ENCODE data around the gene SLC5A7.

DNA sequence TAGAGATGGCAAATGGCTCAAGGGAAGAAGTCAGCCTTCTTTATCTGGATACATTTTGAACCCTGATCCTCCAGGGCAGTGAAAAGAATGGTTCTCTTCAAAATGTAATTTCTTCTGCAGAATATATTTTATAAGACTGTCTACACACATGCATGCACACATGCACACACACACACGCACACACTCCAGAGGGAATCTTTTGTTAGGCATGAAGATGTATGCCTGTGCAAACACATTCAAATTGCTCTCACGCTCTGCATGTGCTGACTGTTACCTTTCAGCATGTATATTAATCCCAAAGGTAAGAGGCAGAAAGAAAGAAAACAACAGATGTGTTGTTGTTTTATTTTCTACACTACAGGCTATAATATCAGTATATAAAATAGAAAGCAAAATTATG is 43.2 kb downstream of the SLC5A7 start:
- no peak for TF ChIP-seq PATZ1 (CRISPR knock-in tag; IDR thresholded peaks at IDR 0.05; ENCODE audit: borderline replicate concordance)
- TF ChIP-seq ZNF8 (CRISPR knock-in tag; IDR thresholded peaks at IDR 0.05), result no peak
- TF ChIP-seq ARNTL (CRISPR knock-in tag; IDR thresholded peaks at IDR 0.05; ENCODE audit: borderline replicate concordance, low read depth), result no peak
- no peak for TF ChIP-seq ZFP3 (CRISPR knock-in tag; IDR thresholded peaks at IDR 0.05)
- no peak for TF ChIP-seq TOX (CRISPR knock-in tag; IDR thresholded peaks at IDR 0.05; ENCODE audit: borderline replicate concordance)
- no peak for TF ChIP-seq TCF4 (CRISPR knock-in tag; IDR thresholded peaks at IDR 0.05; ENCODE audit: borderline replicate concordance)
- no peak for TF ChIP-seq ZC3H10 (CRISPR knock-in tag; IDR thresholded peaks at IDR 0.05)
- no peak for TF ChIP-seq GLIS3 (CRISPR knock-in tag; IDR thresholded peaks at IDR 0.05)
- no peak for TF ChIP-seq BACH2 (CRISPR knock-in tag; IDR thresholded peaks at IDR 0.05; ENCODE audit: borderline replicate concordance)
- no peak for TF ChIP-seq POU6F1 (CRISPR knock-in tag; IDR thresholded peaks at IDR 0.05; ENCODE audit: borderline replicate concordance, low read depth)
- TF ChIP-seq ZFP30 (CRISPR knock-in tag; IDR thresholded peaks at IDR 0.05), result no peak
- TF ChIP-seq, protein P1, sequence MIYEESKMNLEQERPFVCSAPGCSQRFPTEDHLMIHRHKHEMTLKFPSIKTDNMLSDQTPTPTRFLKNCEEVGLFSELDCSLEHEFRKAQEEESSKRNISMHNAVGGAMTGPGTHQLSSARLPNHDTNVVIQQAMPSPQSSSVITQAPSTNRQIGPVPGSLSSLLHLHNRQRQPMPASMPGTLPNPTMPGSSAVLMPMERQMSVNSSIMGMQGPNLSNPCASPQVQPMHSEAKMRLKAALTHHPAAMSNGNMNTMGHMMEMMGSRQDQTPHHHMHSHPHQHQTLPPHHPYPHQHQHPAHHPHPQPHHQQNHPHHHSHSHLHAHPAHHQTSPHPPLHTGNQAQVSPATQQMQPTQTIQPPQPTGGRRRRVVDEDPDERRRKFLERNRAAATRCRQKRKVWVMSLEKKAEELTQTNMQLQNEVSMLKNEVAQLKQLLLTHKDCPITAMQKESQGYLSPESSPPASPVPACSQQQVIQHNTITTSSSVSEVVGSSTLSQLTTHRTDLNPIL (CRISPR knock-in tag; IDR thresholded peaks at IDR 0.05; ENCODE audit: low read depth), result no peak

All from SK-N-SH treated with all-trans-retinoic acid at 6 μM for 48 hours (cell line).